GM19395 (cell line): ENCODE measurements around the gene NMT1.

ENCODE experiments used
- ATAC-seq: cut with Tn5 transposase; IDR thresholded peaks from one replicate; pipeline ENCODE4 v1.9.1; 2021; ENCODE audit warnings: mild to moderate bottlenecking, moderate library complexity; ENCODE audit not compliant: unreplicated experiment

The NMT1 gene

GRCh38 chr17:45077643-45078042 lies 16.5 kb downstream of the NMT1 start:
- no peak for ATAC-seq

GRCh38 chr17:45081047-45081703 lies 20.1 kb downstream of the NMT1 start:
- no peak for ATAC-seq

- ATAC-seq: no peak
Measured at GRCh38 chr17:45086391-45086790, 25.3 kb downstream of the NMT1 start.

- no peak for ATAC-seq
Measured at GRCh38 chr17:45086865-45087503, 25.9 kb downstream of the NMT1 start.

GRCh38 chr17:45087504-45087975 lies 26.4 kb downstream of the NMT1 start:
- no peak for ATAC-seq

GRCh38 chr17:45087978-45088377 lies 26.9 kb downstream of the NMT1 start:
- ATAC-seq: no peak

GRCh38 chr17:45088741-45089140 lies 27.6 kb downstream of the NMT1 start:
- ATAC-seq: no peak

GRCh38 chr17:45090711-45091110 lies 29.6 kb downstream of the NMT1 start:
- ATAC-seq: no peak

GRCh38 chr17:45091778-45092425 lies 30.8 kb downstream of the NMT1 start:
- no peak for ATAC-seq

GRCh38 chr17:45092911-45093430 lies 31.9 kb downstream of the NMT1 start:
- no peak for ATAC-seq

- no peak for ATAC-seq
Measured at GRCh38 chr17:45093444-45094110, 32.5 kb downstream of the NMT1 start.

- no peak for ATAC-seq
Measured at GRCh38 chr17:45096141-45096540, 35.0 kb downstream of the NMT1 start.

- no peak for ATAC-seq
Measured at GRCh38 chr17:45096926-45097325, 35.8 kb downstream of the NMT1 start.

GRCh38 chr17:45098081-45098868 lies 37.2 kb downstream of the NMT1 start:
- ATAC-seq: no peak

GRCh38 chr17:45098869-45099616 lies 37.9 kb downstream of the NMT1 start:
- ATAC-seq: no peak

GRCh38 chr17:45101546-45101882 lies 40.4 kb downstream of the NMT1 start:
- no peak for ATAC-seq

- ATAC-seq: no peak
Measured at GRCh38 chr17:45101883-45102811, 41.0 kb downstream of the NMT1 start.

- no peak for ATAC-seq
Measured at GRCh38 chr17:45102856-45103255, 41.7 kb downstream of the NMT1 start.

GRCh38 chr17:45103269-45103795 lies 42.2 kb downstream of the NMT1 start:
- no peak for ATAC-seq
